ENCODE results near the gene NCKAP1. TPM values are rescaled to one million over a fixed set of nuclear protein-coding genes. Genes with fewer than 3 reads are reported as not detected.

NCKAP1 gene, protein sequence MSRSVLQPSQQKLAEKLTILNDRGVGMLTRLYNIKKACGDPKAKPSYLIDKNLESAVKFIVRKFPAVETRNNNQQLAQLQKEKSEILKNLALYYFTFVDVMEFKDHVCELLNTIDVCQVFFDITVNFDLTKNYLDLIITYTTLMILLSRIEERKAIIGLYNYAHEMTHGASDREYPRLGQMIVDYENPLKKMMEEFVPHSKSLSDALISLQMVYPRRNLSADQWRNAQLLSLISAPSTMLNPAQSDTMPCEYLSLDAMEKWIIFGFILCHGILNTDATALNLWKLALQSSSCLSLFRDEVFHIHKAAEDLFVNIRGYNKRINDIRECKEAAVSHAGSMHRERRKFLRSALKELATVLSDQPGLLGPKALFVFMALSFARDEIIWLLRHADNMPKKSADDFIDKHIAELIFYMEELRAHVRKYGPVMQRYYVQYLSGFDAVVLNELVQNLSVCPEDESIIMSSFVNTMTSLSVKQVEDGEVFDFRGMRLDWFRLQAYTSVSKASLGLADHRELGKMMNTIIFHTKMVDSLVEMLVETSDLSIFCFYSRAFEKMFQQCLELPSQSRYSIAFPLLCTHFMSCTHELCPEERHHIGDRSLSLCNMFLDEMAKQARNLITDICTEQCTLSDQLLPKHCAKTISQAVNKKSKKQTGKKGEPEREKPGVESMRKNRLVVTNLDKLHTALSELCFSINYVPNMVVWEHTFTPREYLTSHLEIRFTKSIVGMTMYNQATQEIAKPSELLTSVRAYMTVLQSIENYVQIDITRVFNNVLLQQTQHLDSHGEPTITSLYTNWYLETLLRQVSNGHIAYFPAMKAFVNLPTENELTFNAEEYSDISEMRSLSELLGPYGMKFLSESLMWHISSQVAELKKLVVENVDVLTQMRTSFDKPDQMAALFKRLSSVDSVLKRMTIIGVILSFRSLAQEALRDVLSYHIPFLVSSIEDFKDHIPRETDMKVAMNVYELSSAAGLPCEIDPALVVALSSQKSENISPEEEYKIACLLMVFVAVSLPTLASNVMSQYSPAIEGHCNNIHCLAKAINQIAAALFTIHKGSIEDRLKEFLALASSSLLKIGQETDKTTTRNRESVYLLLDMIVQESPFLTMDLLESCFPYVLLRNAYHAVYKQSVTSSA
- total RNA-seq (2021; ENCODE audit: unreplicated experiment) (115 TPM), Bru-seq, nascent RNA (percentile 95 among the genes with signal in this experiment), BruChase-seq, experiment 1, labeled RNA remaining after a 6-hour chase (percentile 95 among the genes with signal in this experiment), BruChase-seq, experiment 2, labeled RNA remaining after a 2-hour chase (percentile 92 among the genes with signal in this experiment)
- polyA plus RNA-seq (2012), result 67.6 and 70.4 TPM in 2 replicates
- long read RNA-seq, full-length matches to known transcripts, result 139 of 176 reads
- long read RNA-seq, partial matches to known transcripts, result 26 of 176 reads
- long read RNA-seq, other reads (novel, unspliced or antisense), result 11 of 176 reads

- no TSS peak for BruUV-seq (replicated peaks)
- H3K27ac ChIP-seq (ENCODE audit: low read depth, low read length), result peak within 1 kb of the TSS; percentile 88
- POLR2A ChIA-PET, result no interaction called here
- TF ChIP-seq CTCF (IDR thresholded peaks at IDR 0.05 in 2 of 3, conservative IDR thresholded peaks at IDR 0.05 in 1 of 3; ENCODE audit: borderline replicate concordance in 1 of 3, insufficient read depth in 1 of 3, low read depth in 2 of 3, low read length in 2 of 3), result peak in 2 of 3 experiments; percentile 64 to 69; a peak in 4 of 6 replicates
- TF ChIP-seq REST (IDR thresholded peaks at IDR 0.05; ENCODE audit: low read depth), result no peak
- TF ChIP-seq EZH2phosphoT487 (IDR thresholded peaks at IDR 0.05; ENCODE audit: borderline replicate concordance), result no peak
- TF ChIP-seq POLR2AphosphoS5 (IDR thresholded peaks at IDR 0.05; ENCODE audit: low read depth, low read length), result peak; percentile 50; the same call in 1 of the 2 replicates
- TF ChIP-seq FOSL1 (IDR thresholded peaks at IDR 0.05; ENCODE audit: low read depth), result no peak
- peak; percentile 9; the same call in 1 of the 2 replicates for TF ChIP-seq RAD21 (IDR thresholded peaks at IDR 0.05; ENCODE audit: low read depth)
- no peak for TF ChIP-seq ZBTB33 (IDR thresholded peaks at IDR 0.05; ENCODE audit: extremely low read depth, insufficient replicate concordance, low read length)
- TF ChIP-seq SP1 (IDR thresholded peaks at IDR 0.05; ENCODE audit: low read depth), result no peak
- 0 out of 2 replicates have a peak, but pooled peaks have one; percentile 9 for TF ChIP-seq EGR1 (IDR thresholded peaks at IDR 0.05; ENCODE audit: low read depth)
These were observed at the start of gene NCKAP1 for GRCh38 chr2:183038341-183039300. Gene NCKAP1 (minus strand): TSS chr2:183038457. CDS start chr2:183038099, 358 bp downstream.

More at GRCh38 chr2:183038341-183039300, at the start of gene NCKAP1:
- Histone ChIP-seq H3K36me3 (ENCODE audit: control insufficient read depth in 1 of 2, insufficient read depth in 2 of 2, low read length in 2 of 2) (no peaks in the 10 kb centered on the region), H3K9me3 (ENCODE audit: control insufficient read depth in 1 of 2, insufficient read depth in 1 of 2, low read depth in 1 of 2, low read length in 2 of 2) (no peaks in the 10 kb centered on the region), H3K9me2 (ENCODE audit: insufficient read depth) (no peaks in the 10 kb centered on the region), H3K4me3 (replicated peaks in 1 of 2; ENCODE audit: low read depth in 1 of 2, low read length in 2 of 2) (peak within 1 kb of the TSS; percentile 63 to 79), H3K79me2 (ENCODE audit: insufficient read depth, low read length) (peaks cover 44% of the 10 kb centered on the region), H3K4me2 (ENCODE audit: low read length) (peak within 1 kb of the TSS; percentile 98), H3K4me1 (ENCODE audit: control insufficient read depth in 1 of 2, insufficient read depth in 2 of 2, low read length in 2 of 2) (peaks cover 7 to 21% of the 10 kb centered on the region in 2 experiments), H2AFZ (ENCODE audit: low read depth, low read length, poor library complexity, severe bottlenecking) (peak within 1 kb of the TSS; percentile 93), H3K9ac (ENCODE audit: low read length) (peak within 1 kb of the TSS; percentile 87), H3K27me3 (ENCODE audit: insufficient read depth, low read length) (no peaks in the 10 kb centered on the region), H4K20me1 (ENCODE audit: insufficient read depth) (peaks cover 17% of the 10 kb centered on the region; the same call in 1 of the 2 replicates)
- DNase-seq (ENCODE audit: low read depth, low spot score) (peak; percentile 39), ATAC-seq (peak; percentile 90)
- CTCF ChIA-PET, result interaction anchor here (1.4 kb wide), 1 partner anchor 13 kb away, joined by 4 read pairs; no protein-coding TSS in a partner anchor
- RAD21 ChIA-PET (ENCODE audit: low non-redundant PET in 1 of 2, low total read pairs in 2 of 2, uncharacterized antibody in 2 of 2, unreplicated experiment in 2 of 2), result no interaction called here
- intact Hi-C loops (cut with micrococcal nuclease), result loop anchor here (5.0 kb wide), 1 partner anchor 84 kb away; the partner anchor contains the start of gene NUP35
